HFF-Myc (cell line): ENCODE results near the gene PHF21B.

Source experiments
- DNase-seq: peaks from one replicate; pipeline ENCODE4 v3.0.0-alpha.2; 2011; ENCODE audit warnings: low read depth; ENCODE audit errors: extremely low read depth
- H3K4me3 ChIP-seq: replicated peaks from 2 replicates; pipeline ENCODE4 v1.5.1; 2011; ENCODE audit warnings: low read depth, mild to moderate bottlenecking, control low read depth, low read length
- TF ChIP-seq, protein P1 (sequence below): IDR thresholded peaks from 2 replicates; pipeline ENCODE4 v1.5.1; 2012; ENCODE audit warnings: mild to moderate bottlenecking, low read depth, low read length, control low read depth; ENCODE audit errors: missing control alignments

PHF21B gene

GRCh38 chr22:45019861-45020655, 10.3 kb upstream of the PHF21B start:
- TF ChIP-seq, protein P1, sequence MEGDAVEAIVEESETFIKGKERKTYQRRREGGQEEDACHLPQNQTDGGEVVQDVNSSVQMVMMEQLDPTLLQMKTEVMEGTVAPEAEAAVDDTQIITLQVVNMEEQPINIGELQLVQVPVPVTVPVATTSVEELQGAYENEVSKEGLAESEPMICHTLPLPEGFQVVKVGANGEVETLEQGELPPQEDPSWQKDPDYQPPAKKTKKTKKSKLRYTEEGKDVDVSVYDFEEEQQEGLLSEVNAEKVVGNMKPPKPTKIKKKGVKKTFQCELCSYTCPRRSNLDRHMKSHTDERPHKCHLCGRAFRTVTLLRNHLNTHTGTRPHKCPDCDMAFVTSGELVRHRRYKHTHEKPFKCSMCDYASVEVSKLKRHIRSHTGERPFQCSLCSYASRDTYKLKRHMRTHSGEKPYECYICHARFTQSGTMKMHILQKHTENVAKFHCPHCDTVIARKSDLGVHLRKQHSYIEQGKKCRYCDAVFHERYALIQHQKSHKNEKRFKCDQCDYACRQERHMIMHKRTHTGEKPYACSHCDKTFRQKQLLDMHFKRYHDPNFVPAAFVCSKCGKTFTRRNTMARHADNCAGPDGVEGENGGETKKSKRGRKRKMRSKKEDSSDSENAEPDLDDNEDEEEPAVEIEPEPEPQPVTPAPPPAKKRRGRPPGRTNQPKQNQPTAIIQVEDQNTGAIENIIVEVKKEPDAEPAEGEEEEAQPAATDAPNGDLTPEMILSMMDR, result no peak
- H3K4me3 ChIP-seq, result no peak overlapping the region
- no peak for DNase-seq

GRCh38 chr22:45014654-45015053, 4.8 kb upstream of the PHF21B start:
- TF ChIP-seq, protein P1, result no peak
- no peak overlapping the region for H3K4me3 ChIP-seq
- no peak for DNase-seq

GRCh38 chr22:45013138-45013537, 3.3 kb upstream of the PHF21B start:
- no peak overlapping the region for H3K4me3 ChIP-seq
- no peak for DNase-seq
- TF ChIP-seq, protein P1, result no peak

DNA sequence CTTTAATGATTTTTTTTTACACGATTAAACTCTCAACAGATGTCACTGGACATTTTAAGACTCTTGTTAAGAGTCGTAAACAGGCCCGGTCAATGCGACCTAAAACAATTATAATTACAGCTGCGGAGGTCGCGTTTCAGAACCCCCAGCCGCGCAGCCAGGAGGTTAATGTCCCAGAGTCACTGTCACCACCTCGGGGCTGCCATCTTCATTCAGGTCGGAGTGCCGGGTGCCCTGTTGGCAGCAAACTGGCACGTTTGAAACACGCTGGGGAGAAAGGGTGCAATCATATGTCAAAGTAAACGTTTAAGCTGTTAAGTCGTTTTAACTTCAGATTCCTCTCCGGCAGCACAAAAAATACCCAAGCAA, 711 bp upstream of the PHF21B start:
- TF ChIP-seq, protein P1, result no peak
- peak overlapping the region; percentile 48 for H3K4me3 ChIP-seq
- no peak for DNase-seq

DNA sequence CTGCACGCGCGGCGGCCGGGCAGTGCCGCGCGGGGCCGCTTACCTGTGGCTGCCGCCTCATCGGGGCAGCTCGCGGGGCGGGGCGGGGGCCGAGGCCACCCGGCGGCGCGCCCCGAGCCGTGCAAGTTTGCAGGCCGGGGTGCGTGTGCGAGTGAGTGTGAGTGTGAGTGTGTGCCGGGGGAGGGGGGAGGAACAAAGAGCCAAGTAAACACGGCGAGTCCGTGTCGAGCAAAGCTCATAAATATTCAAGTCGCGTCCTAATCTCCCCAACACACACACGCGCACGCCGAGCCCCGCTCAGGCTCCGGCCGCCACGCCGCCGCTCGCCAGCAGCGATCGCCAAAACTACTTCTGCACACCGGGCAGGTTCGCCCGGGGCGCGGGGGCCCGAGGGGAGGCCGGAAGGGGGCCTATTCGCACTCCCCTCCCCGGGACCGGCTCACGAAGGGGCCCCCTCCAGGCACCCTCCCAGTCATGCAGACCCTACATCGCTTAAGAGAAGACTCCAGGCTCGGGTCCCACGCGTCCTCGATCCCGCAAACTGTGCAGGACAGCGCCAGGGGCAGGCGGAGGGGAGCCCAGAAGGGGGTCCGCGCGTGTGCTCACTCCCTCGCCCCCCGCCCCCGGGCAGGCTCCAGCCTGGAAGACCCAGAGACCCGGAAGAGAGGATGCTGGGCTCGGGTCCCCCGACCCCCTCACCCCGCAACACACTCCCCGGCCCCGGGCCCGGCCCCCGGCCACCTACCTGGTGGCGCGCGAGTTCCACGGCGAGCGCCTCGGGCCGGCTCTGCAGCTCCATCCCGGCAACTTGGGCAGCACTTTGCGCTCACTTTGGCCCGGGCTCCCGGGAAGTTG, 827 bp downstream of the PHF21B start:
- no peak for DNase-seq
- TF ChIP-seq, protein P1, result no peak
- peak overlapping the region; percentile 28 for H3K4me3 ChIP-seq

- H3K4me3 ChIP-seq, result peak overlapping the region; percentile 28
- TF ChIP-seq, protein P1, result no peak
- no peak for DNase-seq
Observed at GRCh38 chr22:45008186-45008681, 1.6 kb downstream of the PHF21B start.
